Frontal cortex (tissue), 4 donors: Measurements from ENCODE around the gene RETREG1. TPM values are rescaled to one million over a fixed set of nuclear protein-coding genes. Genes with fewer than 3 reads are reported as not detected.
"Not testable (repeated sequence)": the region's sequence is repeated elsewhere in the genome, so short reads cannot be mapped to it uniquely, and the experiment has no call there.

Experiments used
- DNase-seq, 2 donors: peaks; one replicate each; pipeline ENCODE4 v3.0.0; 2012; ENCODE audit warnings: low spot score in 2 of 2
- FAIRE-seq: peaks from 2 replicates; lab custom pipeline; 2012; peaks lifted over from hg19 to GRCh38; lab: Jason Lieb, UNC
- total RNA-seq: library from RNA; depleted of rRNA; stranded (reverse); fragments of >200 nt; gene quantifications from one replicate; pipeline ENCODE4 v1.2.3, GENCODE V29; 2014
- donor health status: control.
- donor health status: control.
- donor health status: control.

RETREG1 gene
- total RNA-seq, 1 donor from 2014 or later = 73.0 TPM

- peak; percentile 91 for FAIRE-seq
- no peak for DNase-seq
These were observed 53.1 kb downstream of the RETREG1 start for GRCh38 chr5:16563686-16564085.

GRCh38 chr5:16561660-16562059, 55.1 kb downstream of the RETREG1 start:
- FAIRE-seq = no peak

DNA sequence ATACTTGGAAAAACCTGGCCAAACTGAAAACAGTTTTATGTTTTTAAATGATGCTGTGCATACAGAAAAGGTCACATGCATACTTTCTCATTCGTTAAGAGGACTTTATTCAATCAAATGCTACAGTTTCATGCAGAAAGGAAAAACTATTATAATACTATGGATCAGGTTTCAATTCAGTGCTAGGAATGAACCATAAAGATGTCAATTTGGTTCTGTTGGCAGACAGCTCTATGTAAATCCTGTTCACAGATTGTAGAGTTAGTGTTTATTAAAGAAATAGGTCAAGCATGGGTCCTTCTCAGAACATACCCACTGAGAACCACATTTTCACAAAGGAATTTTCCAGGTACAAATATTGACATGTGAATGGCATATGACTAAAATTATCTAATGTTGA, 57.1 kb downstream of the RETREG1 start:
- FAIRE-seq = no peak
- DNase-seq = no peak

More at GRCh38 chr5:16561660-16562059, 55.1 kb downstream of the RETREG1 start:
- no peak for DNase-seq

DNA sequence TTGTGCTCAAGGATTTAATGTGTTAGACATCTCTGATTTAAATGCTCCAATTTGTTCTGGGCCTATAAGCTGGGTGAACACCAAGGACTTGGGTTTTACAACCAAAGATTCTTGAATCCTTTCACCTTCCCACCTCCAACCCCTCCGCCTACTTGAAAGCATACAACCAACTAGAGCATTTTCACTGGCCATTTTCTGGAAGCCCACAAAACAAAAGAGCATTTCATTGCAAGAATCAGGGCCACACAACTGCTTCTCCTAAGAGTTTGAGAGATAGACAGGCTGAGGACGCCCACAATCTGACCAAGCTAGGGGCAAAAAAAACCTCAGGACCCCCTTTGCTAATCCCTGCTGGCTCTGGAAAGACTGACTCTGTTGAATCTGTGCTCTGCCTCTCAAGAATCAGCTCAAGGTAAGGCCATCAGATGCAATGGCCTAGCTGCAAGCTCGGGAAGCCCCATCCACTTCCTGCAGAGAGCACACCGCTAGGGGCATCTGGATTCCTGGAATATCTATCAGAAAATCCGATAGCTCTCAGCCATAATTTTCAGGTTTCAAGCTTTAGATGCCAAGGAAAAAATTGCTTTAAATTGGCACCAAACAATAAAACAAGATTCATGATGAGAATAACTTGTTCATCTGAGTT, 57.7 kb downstream of the RETREG1 start:
- FAIRE-seq (no peak), DNase-seq (no peak)

DNA sequence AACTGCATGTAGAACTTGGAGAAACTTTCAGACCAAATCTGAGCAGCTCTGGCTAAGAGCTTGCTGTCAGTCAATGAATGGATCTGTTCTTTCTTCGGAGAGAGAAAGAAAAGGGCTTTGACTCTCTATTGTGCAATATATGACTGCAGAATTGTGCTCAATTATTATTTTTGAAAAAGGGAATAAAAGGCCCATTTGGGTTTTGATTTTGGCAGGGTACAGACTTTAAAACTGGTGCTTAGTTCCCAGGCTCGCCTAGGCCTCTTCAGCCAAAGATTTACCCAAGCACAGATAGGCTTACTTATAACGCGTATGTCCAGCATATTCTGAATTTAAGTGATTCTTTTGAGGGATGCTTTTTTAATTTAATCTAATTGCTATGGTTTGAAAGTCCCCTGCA, 59.3 kb downstream of the RETREG1 start:
- FAIRE-seq = peak; percentile 74

GRCh38 chr5:16554110-16554509, 62.7 kb downstream of the RETREG1 start:
- DNase-seq (no peak), FAIRE-seq (no peak)

More for the DNA sequence above, 59.3 kb downstream of the RETREG1 start:
- DNase-seq = peak in 1 of 2 donors; percentile 13

DNA sequence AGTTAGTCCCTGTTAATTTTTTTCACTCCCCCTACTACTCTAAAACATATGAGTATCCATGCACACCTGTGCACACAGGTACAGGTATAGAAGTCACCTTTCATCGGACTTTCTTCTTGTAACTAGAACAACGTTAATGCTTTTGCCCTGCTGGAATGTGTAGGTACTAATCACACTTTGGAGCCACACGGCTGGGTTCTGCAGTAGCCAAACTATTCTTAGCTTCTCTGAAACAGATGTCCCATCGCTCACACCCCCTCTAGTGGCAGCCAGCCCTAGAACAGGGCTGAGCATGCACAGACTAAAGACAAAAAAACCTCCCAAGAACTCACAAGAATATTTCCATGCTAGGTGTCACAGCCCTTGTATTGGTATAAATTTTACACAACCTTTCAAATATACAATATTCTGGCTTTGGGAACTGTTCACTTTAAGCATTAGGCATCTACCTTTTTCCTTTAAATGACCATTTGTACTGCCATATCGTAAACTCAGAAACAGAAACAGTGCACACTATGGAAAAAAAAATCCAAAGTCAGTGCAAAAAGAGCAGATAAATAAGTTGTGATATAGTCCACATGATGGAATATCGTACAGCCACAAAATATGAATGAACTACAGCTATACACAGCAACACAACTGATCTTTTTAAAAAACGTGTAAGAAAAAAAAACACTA, 64.0 kb downstream of the RETREG1 start:
- DNase-seq = peak in 1 of 2 donors; percentile 30
- FAIRE-seq = no peak

DNA sequence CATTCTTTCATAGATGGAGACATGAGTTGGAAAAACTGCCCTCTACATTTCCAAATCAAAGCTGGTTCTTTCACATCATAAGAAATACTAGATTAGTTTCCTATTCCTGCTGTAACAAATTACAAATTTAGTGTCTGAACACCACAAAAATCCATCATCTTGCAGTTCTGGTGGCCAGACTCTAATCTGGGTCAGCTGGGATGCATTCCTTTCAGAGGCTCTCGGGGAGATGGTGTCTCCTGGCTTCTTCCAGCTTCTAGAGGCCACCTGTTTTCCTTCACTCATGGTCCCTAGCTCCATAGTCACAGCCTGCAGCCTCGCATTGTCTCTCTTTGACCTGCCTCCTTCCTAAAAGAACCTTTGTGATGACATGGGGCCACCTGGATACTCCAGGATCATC, 65.2 kb downstream of the RETREG1 start:
- FAIRE-seq (no peak), DNase-seq (no peak)

GRCh38 chr5:16550316-16550952, 66.4 kb downstream of the RETREG1 start:
- FAIRE-seq (no peak), DNase-seq (no peak)

GRCh38 chr5:16549491-16550206, 67.1 kb downstream of the RETREG1 start:
- no peak for DNase-seq
- FAIRE-seq = no peak

DNA sequence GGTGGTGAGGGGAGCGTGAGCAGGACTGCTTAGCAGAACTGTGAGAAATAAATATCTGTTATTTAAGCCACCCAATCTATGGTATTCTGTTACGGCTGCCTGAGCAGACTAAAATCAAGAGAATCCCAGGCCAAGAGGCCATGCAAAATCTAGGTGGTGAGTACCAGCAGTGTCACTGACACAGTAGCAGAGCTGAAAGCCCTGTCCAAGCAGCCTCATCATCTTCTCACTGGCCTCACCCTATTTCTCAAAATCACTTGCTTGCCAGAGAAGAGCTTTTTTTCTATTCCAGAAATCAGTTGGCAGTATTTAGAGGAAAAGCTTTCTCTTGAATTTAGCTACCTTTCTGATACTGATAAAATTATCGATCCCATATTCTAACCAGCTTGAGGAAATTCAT, 68.0 kb downstream of the RETREG1 start:
- no peak for FAIRE-seq

DNA sequence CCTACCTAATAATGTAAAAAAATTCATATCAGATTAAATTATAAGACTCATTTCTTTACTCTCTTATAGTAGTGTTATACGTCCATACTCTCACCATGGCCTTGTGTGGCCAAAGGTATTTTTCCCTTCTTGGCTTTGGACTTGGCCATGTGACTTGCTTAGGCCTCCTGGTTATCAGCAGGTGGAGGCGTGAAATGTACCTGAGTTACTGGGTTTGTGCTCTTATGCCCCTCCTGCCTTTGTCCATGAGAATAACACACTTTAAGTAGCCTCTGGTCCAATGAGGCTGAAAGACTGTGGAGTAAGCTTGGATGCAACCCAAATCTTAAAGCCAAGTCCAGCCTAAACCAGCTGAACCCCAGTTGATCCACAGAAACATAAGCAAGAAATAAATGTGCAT, 68.7 kb downstream of the RETREG1 start:
- DNase-seq (no peak), FAIRE-seq (no peak)

More for the DNA sequence above, 68.0 kb downstream of the RETREG1 start:
- no peak for DNase-seq

GRCh38 chr5:16547200-16547842, 69.5 kb downstream of the RETREG1 start:
- FAIRE-seq (no peak), DNase-seq (no peak)

GRCh38 chr5:16546732-16547131, 70.1 kb downstream of the RETREG1 start:
- FAIRE-seq = no peak
- DNase-seq = no peak

DNA sequence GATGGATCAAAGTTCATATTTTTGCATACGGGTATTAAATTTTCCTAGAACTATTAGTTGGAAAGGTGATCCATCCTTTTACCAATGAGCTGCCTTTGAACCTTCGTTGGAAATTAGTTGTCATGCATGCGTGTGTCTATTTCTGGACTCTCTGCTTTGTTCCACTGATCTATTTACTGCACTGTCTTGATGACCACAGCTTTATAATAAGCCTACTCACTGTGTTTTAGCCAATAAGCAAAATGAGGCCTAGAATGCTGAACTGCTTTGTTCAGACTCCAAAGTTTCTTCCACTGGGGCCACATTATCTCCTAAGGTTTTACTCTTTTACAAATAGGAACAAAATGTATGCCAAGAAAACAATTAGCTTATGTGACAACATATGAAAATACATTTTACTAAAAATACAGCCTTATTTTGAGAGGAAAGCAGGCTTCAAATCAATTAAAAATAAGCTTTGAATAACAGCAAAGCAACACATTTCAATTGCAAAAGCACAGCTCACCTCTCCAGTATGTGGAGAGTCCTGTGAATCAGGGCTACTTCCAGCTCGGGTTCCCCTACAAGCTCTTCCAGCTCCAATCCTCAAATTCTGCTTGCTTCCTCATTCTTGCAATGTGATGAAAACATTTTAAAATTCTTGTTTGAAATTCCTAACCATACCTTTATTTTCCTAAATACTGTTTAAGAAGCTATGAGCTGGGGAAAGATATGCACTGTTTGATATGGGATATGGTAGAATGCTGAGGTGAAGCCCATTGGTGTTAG, 72.0 kb downstream of the RETREG1 start:
- DNase-seq = no peak
- no peak for FAIRE-seq

DNA sequence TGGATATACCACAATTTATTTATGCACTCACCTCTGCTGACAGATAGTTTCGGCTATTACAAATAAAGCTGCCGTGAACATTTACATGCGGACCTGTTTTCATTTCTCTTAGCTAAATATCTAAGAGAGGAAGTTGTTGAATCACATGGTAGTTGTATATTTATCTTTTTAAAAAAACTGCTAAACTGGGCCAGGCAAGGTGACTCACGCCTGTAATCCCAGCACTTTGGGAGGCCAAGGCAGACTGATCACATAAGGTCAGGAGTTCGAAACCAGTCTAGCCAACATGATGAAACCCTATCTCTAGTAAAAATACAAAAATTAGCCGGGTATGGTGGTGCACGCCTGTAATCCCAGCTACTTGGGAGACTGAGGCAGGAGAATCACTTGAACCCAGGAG, 73.6 kb downstream of the RETREG1 start:
- FAIRE-seq, DNase-seq: not testable (repeated sequence)

- no peak for DNase-seq
- FAIRE-seq = no peak
These were observed 74.6 kb downstream of the RETREG1 start for GRCh38 chr5:16542236-16542635.

DNA sequence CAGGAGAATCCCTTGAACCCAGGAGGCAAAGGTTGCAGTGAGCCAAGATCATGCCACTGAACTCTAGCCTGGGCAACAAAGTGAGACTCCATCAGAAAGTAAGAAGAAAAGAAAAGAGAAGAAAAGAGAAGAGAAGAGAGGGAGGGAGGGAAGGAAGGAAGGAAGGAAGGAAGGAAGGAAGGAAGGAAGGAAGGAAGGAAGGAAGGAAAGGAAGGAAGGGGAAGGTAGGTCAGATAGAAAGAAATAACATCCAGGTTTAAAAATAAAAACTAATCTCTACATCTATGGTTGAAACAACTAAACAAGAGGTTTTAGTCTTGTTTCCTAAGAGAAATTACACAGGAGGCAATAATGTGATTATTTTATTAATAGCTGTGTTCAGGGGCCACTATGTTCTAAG, 75.2 kb downstream of the RETREG1 start:
- not testable (repeated sequence) for DNase-seq, FAIRE-seq

- DNase-seq (no peak), FAIRE-seq (no peak)
These were observed 76.4 kb downstream of the RETREG1 start for GRCh38 chr5:16540421-16540820.
